Right lobe of liver (tissue), 4 donors: Measurements from ENCODE around the gene PDE6H.

Source experiments
- CTCF ChIP-seq, 4 donors: fragments of 200-600 bp in 3 of 4; fragments of 450-650 bp in 1 of 4; IDR thresholded peaks; one replicate each; pipeline versions ENCODE4 v1.5.1 to v1.8.0; 2016 to 2022; ENCODE audit warnings: antibody characterized with exemption in 4 of 4, mild to moderate bottlenecking in 2 of 4
- POLR2A ChIP-seq: fragments of 450-650 bp; IDR thresholded peaks from one replicate; pipeline ENCODE4 v1.6.1; 2017; ENCODE audit warnings: antibody characterized with exemption, mild to moderate bottlenecking
- donor health status: DM: no; HTN: no; CAD: no.
- donor health status: DM: no; HTN: no; CAD: no.
- donor health status: DM: no; HTN: yes; CAD: no.

GRCh38 chr12:14946162-14946561 lies 26.7 kb upstream of the PDE6H start:
- TF ChIP-seq CTCF (IDR thresholded peaks at IDR 0.05) (no peak), POLR2A (no peak)
